Stomach (tissue), 4 donors: ENCODE results near the gene MDH1.

Experiments
- CTCF ChIP-seq, 7 experiments: fragments of 450-650 bp in 4 of 7; fragments of 200-600 bp in 3 of 7; sonication (generic) in 3 of 7; IDR thresholded peaks; one replicate each; pipeline ENCODE4 v1.5.1; 2016 to 2019; ENCODE audit warnings: antibody characterized with exemption in 7 of 7, control low read depth in 2 of 7, mild to moderate bottlenecking in 1 of 7
- EP300 ChIP-seq: sonication (generic); formaldehyde crosslinking; IDR thresholded peaks from one replicate; pipeline ENCODE4 v1.6.1; 2017; ENCODE audit warnings: antibody characterized with exemption
- POLR2A ChIP-seq, 4 donors: fragments of 450-650 bp; IDR thresholded peaks; one replicate each; pipeline ENCODE4 v1.6.1; 2016; ENCODE audit warnings: antibody characterized with exemption in 4 of 4, control low read depth in 2 of 4, mild to moderate bottlenecking in 1 of 4, moderate library complexity in 1 of 4
- POLR2AphosphoS5 ChIP-seq, 3 donors: sonication (generic); formaldehyde crosslinking; IDR thresholded peaks; one replicate each; pipeline ENCODE4 v1.6.1; 2016; ENCODE audit warnings: antibody characterized with exemption in 3 of 3

DNA sequence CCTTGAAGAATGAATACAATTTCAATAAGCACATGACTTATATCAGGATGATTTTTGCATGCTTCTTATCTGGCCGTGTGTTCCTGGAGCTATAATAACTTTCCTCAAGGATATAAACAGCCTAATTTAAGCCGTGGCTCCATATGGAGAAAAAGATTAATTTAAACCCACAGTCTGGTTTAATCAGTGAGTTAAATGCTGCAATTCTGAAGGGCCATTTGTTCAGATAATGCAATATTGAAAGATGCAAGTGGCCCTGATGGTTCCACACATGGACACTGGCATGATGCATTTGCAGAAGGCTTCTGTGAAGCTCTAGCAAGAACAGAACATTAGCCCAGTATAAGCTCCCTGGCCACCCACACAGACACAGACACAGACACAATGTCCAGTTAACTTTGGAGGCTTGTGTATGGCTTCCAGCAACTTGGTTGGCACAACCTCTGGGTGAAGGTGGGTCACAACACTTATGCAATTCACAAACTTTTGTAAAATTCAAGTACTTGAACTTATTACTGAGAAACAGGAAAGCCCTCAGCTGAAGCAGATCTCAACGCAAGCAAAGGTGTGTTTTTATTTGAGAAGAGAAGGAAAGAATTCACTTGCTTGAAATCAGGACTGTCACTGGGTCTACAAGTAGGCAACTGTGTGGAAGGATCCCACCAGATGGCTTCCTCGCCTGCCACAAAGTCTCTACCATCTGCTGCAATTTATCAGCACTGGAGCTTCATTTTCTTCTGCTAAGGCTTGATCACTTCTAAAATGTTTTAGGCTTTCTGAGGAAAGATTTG lies 63.3 kb downstream of the MDH1 start:
- TF ChIP-seq CTCF (IDR thresholded peaks at IDR 0.05) = no peak
- TF ChIP-seq POLR2A (IDR thresholded peaks at IDR 0.05) = no peak
- TF ChIP-seq POLR2AphosphoS5 (IDR thresholded peaks at IDR 0.05) = no peak
- no peak for TF ChIP-seq EP300
